ENCODE results near the gene RAPSN.
A peak's percentile ranks its signal among the peaks of the same experiment; 100 is the strongest.

RAPSN gene

GRCh38 chr11:47440054-47440476 is 8.9 kb downstream of the RAPSN start:
- Histone ChIP-seq H3K4me3 (ENCODE audit: low read length) (no peak overlapping the region), H3K27me3 (ENCODE audit: control insufficient read depth, insufficient read depth, low read length) (no peaks in the 10 kb centered on the region), H3K36me3 (ENCODE audit: control insufficient read depth, insufficient read depth, low read length) (no peaks in the 10 kb centered on the region), H3K9ac (ENCODE audit: low read length) (no peak overlapping the region), H3K4me1 (ENCODE audit: control insufficient read depth, insufficient read depth, low read length) (peaks cover 7% of the 10 kb centered on the region), H3K9me3 (ENCODE audit: control insufficient read depth, low read length) (no peaks in the 10 kb centered on the region)

GRCh38 chr11:47438721-47439120 is 10.2 kb downstream of the RAPSN start:
- peaks cover 7% of the 10 kb centered on the region for H3K4me1 ChIP-seq (ENCODE audit: control insufficient read depth, insufficient read depth, low read length)
- no peak overlapping the region for H3K9ac ChIP-seq (ENCODE audit: low read length)
- no peaks in the 10 kb centered on the region for H3K27me3 ChIP-seq (ENCODE audit: control insufficient read depth, insufficient read depth, low read length)
- no peak overlapping the region for H3K4me3 ChIP-seq (ENCODE audit: low read length)
- H3K9me3 ChIP-seq (ENCODE audit: control insufficient read depth, low read length) = no peaks in the 10 kb centered on the region
- H3K36me3 ChIP-seq (ENCODE audit: control insufficient read depth, insufficient read depth, low read length) = no peaks in the 10 kb centered on the region

- H3K36me3 ChIP-seq (ENCODE audit: control insufficient read depth, insufficient read depth, low read length) = no peaks in the 10 kb centered on the region
- no peak overlapping the region for H3K9ac ChIP-seq (ENCODE audit: low read length)
- no peaks in the 10 kb centered on the region for H3K9me3 ChIP-seq (ENCODE audit: control insufficient read depth, low read length)
- H3K4me3 ChIP-seq (ENCODE audit: low read length) = no peak overlapping the region
- H3K27me3 ChIP-seq (ENCODE audit: control insufficient read depth, insufficient read depth, low read length) = no peaks in the 10 kb centered on the region
- peaks cover 7% of the 10 kb centered on the region for H3K4me1 ChIP-seq (ENCODE audit: control insufficient read depth, insufficient read depth, low read length)
Measured at GRCh38 chr11:47437746-47438418, 11.1 kb downstream of the RAPSN start.

- H3K27me3 ChIP-seq (ENCODE audit: control insufficient read depth, insufficient read depth, low read length) = no peaks in the 10 kb centered on the region
- peaks cover 7% of the 10 kb centered on the region for H3K4me1 ChIP-seq (ENCODE audit: control insufficient read depth, insufficient read depth, low read length)
- no peak overlapping the region for H3K4me3 ChIP-seq (ENCODE audit: low read length)
- H3K9me3 ChIP-seq (ENCODE audit: control insufficient read depth, low read length) = no peaks in the 10 kb centered on the region
- H3K9ac ChIP-seq (ENCODE audit: low read length) = no peak overlapping the region
- no peaks in the 10 kb centered on the region for H3K36me3 ChIP-seq (ENCODE audit: control insufficient read depth, insufficient read depth, low read length)
Measured at GRCh38 chr11:47437218-47437745, 11.7 kb downstream of the RAPSN start.

GRCh38 chr11:47436726-47437125 is 12.2 kb downstream of the RAPSN start:
- Histone ChIP-seq H3K4me3 (ENCODE audit: low read length) (no peak overlapping the region), H3K27me3 (ENCODE audit: control insufficient read depth, insufficient read depth, low read length) (no peaks in the 10 kb centered on the region), H3K36me3 (ENCODE audit: control insufficient read depth, insufficient read depth, low read length) (no peaks in the 10 kb centered on the region), H3K9me3 (ENCODE audit: control insufficient read depth, low read length) (no peaks in the 10 kb centered on the region), H3K9ac (ENCODE audit: low read length) (no peak overlapping the region), H3K4me1 (ENCODE audit: control insufficient read depth, insufficient read depth, low read length) (peaks cover 7% of the 10 kb centered on the region)

- no peak overlapping the region for H3K9ac ChIP-seq (ENCODE audit: low read length)
- no peaks in the 10 kb centered on the region for H3K9me3 ChIP-seq (ENCODE audit: control insufficient read depth, low read length)
- H3K4me3 ChIP-seq (ENCODE audit: low read length) = no peak overlapping the region
- H3K36me3 ChIP-seq (ENCODE audit: control insufficient read depth, insufficient read depth, low read length) = no peaks in the 10 kb centered on the region
- H3K27me3 ChIP-seq (ENCODE audit: control insufficient read depth, insufficient read depth, low read length) = no peaks in the 10 kb centered on the region
- peaks cover 7% of the 10 kb centered on the region for H3K4me1 ChIP-seq (ENCODE audit: control insufficient read depth, insufficient read depth, low read length)
Measured at GRCh38 chr11:47435687-47436086, 13.2 kb downstream of the RAPSN start.

GRCh38 chr11:47434011-47434786 is 14.7 kb downstream of the RAPSN start:
- no peak overlapping the region for H3K9ac ChIP-seq (ENCODE audit: low read length)
- H3K36me3 ChIP-seq (ENCODE audit: control insufficient read depth, insufficient read depth, low read length) = no peaks in the 10 kb centered on the region
- no peaks in the 10 kb centered on the region for H3K27me3 ChIP-seq (ENCODE audit: control insufficient read depth, insufficient read depth, low read length)
- H3K4me3 ChIP-seq (ENCODE audit: low read length) = no peak overlapping the region
- peaks cover 7% of the 10 kb centered on the region for H3K4me1 ChIP-seq (ENCODE audit: control insufficient read depth, insufficient read depth, low read length)
- no peaks in the 10 kb centered on the region for H3K9me3 ChIP-seq (ENCODE audit: control insufficient read depth, low read length)

- Histone ChIP-seq H3K27me3 (ENCODE audit: control insufficient read depth, insufficient read depth, low read length) (no peaks in the 10 kb centered on the region), H3K9ac (ENCODE audit: low read length) (no peak overlapping the region), H3K4me3 (ENCODE audit: low read length) (no peak overlapping the region), H3K4me1 (ENCODE audit: control insufficient read depth, insufficient read depth, low read length) (peaks cover 7% of the 10 kb centered on the region), H3K36me3 (ENCODE audit: control insufficient read depth, insufficient read depth, low read length) (no peaks in the 10 kb centered on the region), H3K9me3 (ENCODE audit: control insufficient read depth, low read length) (no peaks in the 10 kb centered on the region)
Measured at GRCh38 chr11:47433157-47433556, 15.8 kb downstream of the RAPSN start.

GRCh38 chr11:47431356-47432083 is 17.4 kb downstream of the RAPSN start:
- no peaks in the 10 kb centered on the region for H3K4me1 ChIP-seq (ENCODE audit: control insufficient read depth, insufficient read depth, low read length)
- no peak overlapping the region for H3K4me3 ChIP-seq (ENCODE audit: low read length)
- no peak overlapping the region for H3K9ac ChIP-seq (ENCODE audit: low read length)
- H3K9me3 ChIP-seq (ENCODE audit: control insufficient read depth, low read length) = no peaks in the 10 kb centered on the region
- H3K27me3 ChIP-seq (ENCODE audit: control insufficient read depth, insufficient read depth, low read length) = no peaks in the 10 kb centered on the region
- H3K36me3 ChIP-seq (ENCODE audit: control insufficient read depth, insufficient read depth, low read length) = no peaks in the 10 kb centered on the region

GRCh38 chr11:47430524-47430923 is 18.4 kb downstream of the RAPSN start:
- Histone ChIP-seq H3K9me3 (ENCODE audit: control insufficient read depth, low read length) (no peaks in the 10 kb centered on the region), H3K36me3 (ENCODE audit: control insufficient read depth, insufficient read depth, low read length) (no peaks in the 10 kb centered on the region), H3K27me3 (ENCODE audit: control insufficient read depth, insufficient read depth, low read length) (no peaks in the 10 kb centered on the region), H3K4me1 (ENCODE audit: control insufficient read depth, insufficient read depth, low read length) (peaks cover 1% of the 10 kb centered on the region), H3K9ac (ENCODE audit: low read length) (no peak overlapping the region), H3K4me3 (ENCODE audit: low read length) (no peak overlapping the region)

GRCh38 chr11:47426062-47426956 is 22.6 kb downstream of the RAPSN start, which contains the start of gene PSMC3:
TSS of gene PSMC3 (minus strand) at chr11:47426439. CDS start at chr11:47426279, 160 bp downstream.
- Histone ChIP-seq H3K36me3 (ENCODE audit: control insufficient read depth, insufficient read depth, low read length) (peaks cover 12% of the 10 kb centered on the region), H3K9me3 (ENCODE audit: control insufficient read depth, low read length) (no peaks in the 10 kb centered on the region), H3K4me3 (ENCODE audit: low read length) (peak within 1 kb of the TSS; percentile 48), H3K4me1 (ENCODE audit: control insufficient read depth, insufficient read depth, low read length) (peaks cover 11% of the 10 kb centered on the region), H3K9ac (ENCODE audit: low read length) (peak within 1 kb of the TSS; percentile 76), H3K27me3 (ENCODE audit: control insufficient read depth, insufficient read depth, low read length) (no peaks in the 10 kb centered on the region)

Data from mucosa of stomach (tissue), 1 donor.